ENCODE results near the gene SPIRE2.
A peak's percentile ranks its signal among the peaks of the same experiment; 100 is the strongest.
"Not testable (repeated sequence)": the region's sequence is repeated elsewhere in the genome, so short reads cannot be mapped to it uniquely, and the experiment has no call there.

The SPIRE2 gene

GRCh38 chr16:89858973-89859614, 30.8 kb downstream of the SPIRE2 start:
- no peak for DNase-seq (ENCODE audit: low read depth, low spot score)
- no peak overlapping the region for H3K4me3 ChIP-seq (ENCODE audit: low read length)

GRCh38 chr16:89859615-89860007, 31.3 kb downstream of the SPIRE2 start:
- DNase-seq (ENCODE audit: low read depth, low spot score) = no peak
- no peak overlapping the region for H3K4me3 ChIP-seq (ENCODE audit: low read length)

- H3K4me3 ChIP-seq (ENCODE audit: low read length) = no peak overlapping the region
- no peak for DNase-seq (ENCODE audit: low read depth, low spot score)
Measured at GRCh38 chr16:89860747-89861304, 32.6 kb downstream of the SPIRE2 start.

GRCh38 chr16:89861648-89862047, 33.4 kb downstream of the SPIRE2 start:
- DNase-seq (ENCODE audit: low read depth, low spot score) = no peak
- no peak overlapping the region for H3K4me3 ChIP-seq (ENCODE audit: low read length)

- DNase-seq (ENCODE audit: low read depth, low spot score) = no peak
- no peak overlapping the region for H3K4me3 ChIP-seq (ENCODE audit: low read length)
Measured at GRCh38 chr16:89862732-89863131, 34.5 kb downstream of the SPIRE2 start.

- no peak overlapping the region for H3K4me3 ChIP-seq (ENCODE audit: low read length)
- DNase-seq (ENCODE audit: low read depth, low spot score) = no peak
Measured at GRCh38 chr16:89863741-89864526, 35.7 kb downstream of the SPIRE2 start.

- H3K4me3 ChIP-seq (ENCODE audit: low read length) = no peak overlapping the region
- no peak for DNase-seq (ENCODE audit: low read depth, low spot score)
Measured at GRCh38 chr16:89864527-89864820, 36.2 kb downstream of the SPIRE2 start.

GRCh38 chr16:89867918-89868317, 39.6 kb downstream of the SPIRE2 start:
- no peak for DNase-seq (ENCODE audit: low read depth, low spot score)

GRCh38 chr16:89869911-89870310, 41.6 kb downstream of the SPIRE2 start:
- DNase-seq (ENCODE audit: low read depth, low spot score) = no peak
- H3K4me3 ChIP-seq (ENCODE audit: low read length) = no peak overlapping the region

More at GRCh38 chr16:89867918-89868317, 39.6 kb downstream of the SPIRE2 start:
- no peak overlapping the region for H3K4me3 ChIP-seq (ENCODE audit: low read length)

GRCh38 chr16:89870440-89870839, 42.2 kb downstream of the SPIRE2 start:
- no peak for DNase-seq (ENCODE audit: low read depth, low spot score)
- no peak overlapping the region for H3K4me3 ChIP-seq (ENCODE audit: low read length)

- no peak overlapping the region for H3K4me3 ChIP-seq (ENCODE audit: low read length)
- DNase-seq (ENCODE audit: low read depth, low spot score) = no peak
Measured at GRCh38 chr16:89871895-89872294, 43.6 kb downstream of the SPIRE2 start.

GRCh38 chr16:89873109-89873971, 45.1 kb downstream of the SPIRE2 start, which contains the start of gene TCF25:
TCF25 (plus strand) TSS chr16:89873592; CDS start chr16:89873668, 76 bp downstream.
- peak; percentile 76 for DNase-seq (ENCODE audit: low read depth, low spot score)
- peak within 1 kb of the TSS; percentile 74 for H3K4me3 ChIP-seq (ENCODE audit: low read length)

- H3K4me3 ChIP-seq (ENCODE audit: low read length) = peak overlapping the region; percentile 74
- peak; percentile 88 for DNase-seq (ENCODE audit: low read depth, low spot score)
Measured at GRCh38 chr16:89873972-89874689, 45.9 kb downstream of the SPIRE2 start.

GRCh38 chr16:89879123-89879522, 50.8 kb downstream of the SPIRE2 start:
- DNase-seq (ENCODE audit: low read depth, low spot score); H3K4me3 ChIP-seq (ENCODE audit: low read length): not testable (repeated sequence)

GRCh38 chr16:89880477-89881367, 52.4 kb downstream of the SPIRE2 start:
- DNase-seq (ENCODE audit: low read depth, low spot score) = peak; percentile 39
- no peak overlapping the region for H3K4me3 ChIP-seq (ENCODE audit: low read length)

- DNase-seq (ENCODE audit: low read depth, low spot score) = no peak
- H3K4me3 ChIP-seq (ENCODE audit: low read length) = no peak overlapping the region
Measured at GRCh38 chr16:89881368-89881730, 53.1 kb downstream of the SPIRE2 start.

- DNase-seq (ENCODE audit: low read depth, low spot score) = no peak
- H3K4me3 ChIP-seq (ENCODE audit: low read length) = no peak overlapping the region
Measured at GRCh38 chr16:89883346-89884040, 55.2 kb downstream of the SPIRE2 start.

- H3K4me3 ChIP-seq (ENCODE audit: low read length) = no peak overlapping the region
- no peak for DNase-seq (ENCODE audit: low read depth, low spot score)
Measured at GRCh38 chr16:89884041-89884421, 55.8 kb downstream of the SPIRE2 start.

Measured in Jurkat, Clone E6-1 (cell line).